ENCODE measurements around the gene CAPN12. TPM values are rescaled to one million over a fixed set of nuclear protein-coding genes. Genes with fewer than 3 reads are reported as not detected.

CAPN12 gene
- total and polyA plus RNA-seq, 9 donors: 0.22 to 8.0 (median 3.1) TPM

DNA sequence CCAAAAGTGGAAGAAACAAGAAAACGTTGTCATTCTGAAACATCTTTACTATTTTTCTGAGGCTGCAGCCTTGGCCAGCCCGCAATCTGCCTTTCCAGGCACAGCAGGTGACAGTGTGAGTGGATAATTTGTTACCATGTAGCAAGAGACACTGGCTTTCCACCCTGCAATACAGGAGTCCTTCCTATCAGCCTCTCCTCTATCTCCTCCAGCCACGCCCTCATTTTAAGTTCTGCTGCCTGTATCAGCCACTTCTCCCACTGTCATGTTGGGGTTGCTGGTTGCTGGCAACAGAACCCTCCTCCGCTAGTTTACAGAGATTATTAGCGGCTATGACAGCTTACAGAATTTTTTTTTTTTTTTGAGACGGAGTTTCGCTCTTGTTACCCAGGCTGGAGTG lies 36.8 kb upstream of the CAPN12 start:
- WGBS, 3 donors: 33 to 56% (median 37%) methylated on average over 7 of the region's 7 CpGs
- DNase-seq: no peak
- no peak overlapping the region for H3K27ac ChIP-seq
- H3K4me1 ChIP-seq (ENCODE audit: insufficient read depth): peaks cover 1% of the 10 kb centered on the region
- H3K27me3 ChIP-seq: no peaks in the 10 kb centered on the region
- no peak for TF ChIP-seq EP300 (IDR thresholded peaks at IDR 0.05)
- TF ChIP-seq, protein P1, sequence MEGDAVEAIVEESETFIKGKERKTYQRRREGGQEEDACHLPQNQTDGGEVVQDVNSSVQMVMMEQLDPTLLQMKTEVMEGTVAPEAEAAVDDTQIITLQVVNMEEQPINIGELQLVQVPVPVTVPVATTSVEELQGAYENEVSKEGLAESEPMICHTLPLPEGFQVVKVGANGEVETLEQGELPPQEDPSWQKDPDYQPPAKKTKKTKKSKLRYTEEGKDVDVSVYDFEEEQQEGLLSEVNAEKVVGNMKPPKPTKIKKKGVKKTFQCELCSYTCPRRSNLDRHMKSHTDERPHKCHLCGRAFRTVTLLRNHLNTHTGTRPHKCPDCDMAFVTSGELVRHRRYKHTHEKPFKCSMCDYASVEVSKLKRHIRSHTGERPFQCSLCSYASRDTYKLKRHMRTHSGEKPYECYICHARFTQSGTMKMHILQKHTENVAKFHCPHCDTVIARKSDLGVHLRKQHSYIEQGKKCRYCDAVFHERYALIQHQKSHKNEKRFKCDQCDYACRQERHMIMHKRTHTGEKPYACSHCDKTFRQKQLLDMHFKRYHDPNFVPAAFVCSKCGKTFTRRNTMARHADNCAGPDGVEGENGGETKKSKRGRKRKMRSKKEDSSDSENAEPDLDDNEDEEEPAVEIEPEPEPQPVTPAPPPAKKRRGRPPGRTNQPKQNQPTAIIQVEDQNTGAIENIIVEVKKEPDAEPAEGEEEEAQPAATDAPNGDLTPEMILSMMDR (IDR thresholded peaks at IDR 0.05): no peak
- TF ChIP-seq POLR2A (IDR thresholded peaks at IDR 0.05): no peak
- no peaks in the 10 kb centered on the region for H3K9me3 ChIP-seq
- no peaks in the 10 kb centered on the region for H3K36me3 ChIP-seq
- H3K4me3 ChIP-seq: no peak overlapping the region
- intact Hi-C loops (cut with DNase I): no loop called here

DNA sequence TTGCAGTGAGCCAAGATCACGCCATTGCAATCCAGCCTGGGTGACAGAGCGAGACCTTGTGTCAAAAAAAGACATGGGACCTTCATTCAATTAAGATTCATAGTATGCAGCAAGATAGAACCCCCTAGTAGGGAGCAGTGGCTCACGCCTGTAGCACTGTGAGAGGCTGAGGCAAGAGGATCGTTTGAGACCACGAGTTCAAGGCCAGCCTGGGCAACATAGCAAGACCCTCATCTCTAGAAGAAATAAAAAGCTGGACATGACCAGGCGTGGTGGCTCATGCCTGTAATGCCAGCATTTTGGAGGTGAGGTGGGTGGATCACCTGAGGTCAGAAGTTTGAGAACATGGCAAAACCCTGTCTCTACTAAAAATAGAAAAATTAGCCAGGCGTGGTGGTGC lies 36.2 kb upstream of the CAPN12 start:
- no peaks in the 10 kb centered on the region for H3K27me3 ChIP-seq
- intact Hi-C loops (cut with DNase I): no loop called here

DNA sequence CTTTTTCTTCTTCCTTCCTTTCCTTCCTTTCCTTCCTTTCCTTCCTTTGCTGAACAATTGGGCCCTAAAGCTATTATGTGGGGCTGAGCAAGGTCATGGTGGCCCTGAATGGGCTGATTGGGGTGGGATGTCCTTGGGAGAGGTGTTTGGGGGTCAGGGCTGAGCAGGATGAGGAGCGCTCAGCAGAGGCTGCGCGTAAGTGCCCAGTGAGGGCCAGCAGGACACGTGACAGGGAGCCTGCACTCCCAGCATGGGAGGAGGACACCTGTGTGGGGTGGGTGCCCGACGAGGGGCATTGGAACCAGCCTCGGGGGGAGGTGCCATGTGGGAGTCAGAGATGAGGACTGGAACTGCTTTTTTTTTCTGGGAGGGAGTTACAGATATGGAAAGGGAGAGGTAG lies 34.5 kb upstream of the CAPN12 start:
- Histone ChIP-seq H3K4me1 (ENCODE audit: insufficient read depth) (peaks cover 1% of the 10 kb centered on the region), H3K27ac (no peak overlapping the region), H3K27me3 (no peaks in the 10 kb centered on the region), H3K36me3 (no peaks in the 10 kb centered on the region), H3K9me3 (no peaks in the 10 kb centered on the region), H3K4me3 (no peak overlapping the region)
- DNase-seq: no peak
- intact Hi-C loops (cut with DNase I): no loop called here
- 8 to 25% (median 8%) methylated on average over 7 of the region's 7 CpGs for WGBS, 3 donors
- TF ChIP-seq POLR2A (IDR thresholded peaks at IDR 0.05) (no peak), EP300 (IDR thresholded peaks at IDR 0.05) (no peak)
- TF ChIP-seq, protein P1 (IDR thresholded peaks at IDR 0.05): no peak

More for the DNA sequence above, 36.2 kb upstream of the CAPN12 start:
- no peak for TF ChIP-seq EP300 (IDR thresholded peaks at IDR 0.05)
- TF ChIP-seq POLR2A (IDR thresholded peaks at IDR 0.05): no peak
- TF ChIP-seq, protein P1 (IDR thresholded peaks at IDR 0.05): no peak
- WGBS, 3 donors: 78 to 80% (median 79%) methylated on average over 7 of the region's 7 CpGs
- Histone ChIP-seq H3K4me3 (no peak overlapping the region), H3K27ac (no peak overlapping the region), H3K9me3 (no peaks in the 10 kb centered on the region), H3K36me3 (no peaks in the 10 kb centered on the region), H3K4me1 (ENCODE audit: insufficient read depth) (peaks cover 1% of the 10 kb centered on the region)
- DNase-seq: no peak

DNA sequence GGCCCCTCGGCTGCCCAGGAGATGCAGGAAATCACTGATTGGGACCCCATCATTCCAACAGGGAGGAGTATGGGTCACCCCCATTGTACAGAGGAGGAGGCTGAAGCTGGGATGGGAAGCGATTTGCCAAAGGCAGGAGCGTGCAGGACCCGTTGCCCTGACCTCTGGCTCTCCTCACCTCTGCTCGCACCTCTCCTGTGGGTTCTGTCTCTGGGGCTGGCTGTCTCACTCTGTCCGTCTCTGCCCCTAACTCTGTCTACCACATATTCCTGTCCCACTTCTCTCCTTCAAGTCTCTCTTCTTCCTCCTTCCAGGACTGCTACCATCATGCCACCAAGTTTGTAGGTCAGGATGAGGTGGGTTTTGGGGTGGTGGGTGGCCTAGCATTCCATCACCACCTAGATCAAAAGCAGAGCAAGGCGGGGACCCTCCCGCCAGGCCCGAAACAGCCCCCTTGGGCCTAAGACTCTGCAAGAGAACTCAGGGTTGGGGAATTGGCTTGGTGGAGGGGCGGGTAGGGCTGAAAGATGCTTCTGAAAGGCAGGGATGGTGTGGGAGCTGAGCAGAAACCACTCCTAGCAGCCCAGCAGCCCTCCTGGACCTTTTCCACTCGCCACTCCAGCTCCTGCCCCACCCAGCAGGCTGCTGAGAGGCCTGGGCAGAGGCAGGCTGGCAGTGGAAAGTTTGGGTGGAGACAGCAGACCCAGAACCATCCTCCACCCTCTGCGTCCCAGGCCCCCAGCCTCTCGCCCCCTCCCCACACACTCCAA lies 30.1 kb upstream of the CAPN12 start:
- Histone ChIP-seq H3K27me3 (no peaks in the 10 kb centered on the region), H3K27ac (no peak overlapping the region), H3K9me3 (no peaks in the 10 kb centered on the region), H3K36me3 (no peaks in the 10 kb centered on the region), H3K4me1 (ENCODE audit: insufficient read depth) (peaks cover 6% of the 10 kb centered on the region), H3K4me3 (no peak overlapping the region)
- intact Hi-C loops (cut with DNase I): loop anchor here in 1 of 4 donors (2.0 kb wide), 1 partner anchor 18 kb away; no protein-coding TSS in a partner anchor
- TF ChIP-seq EP300 (IDR thresholded peaks at IDR 0.05) (no peak), POLR2A (IDR thresholded peaks at IDR 0.05) (no peak)
- TF ChIP-seq, protein P1 (IDR thresholded peaks at IDR 0.05): no peak
- DNase-seq: no peak
- 73 to 85% (median 78%) methylated on average over 12 to 13 of the region's 13 CpGs for WGBS, 3 donors
